ENCODE data around the gene FBH1.
"Not testable (repeated sequence)": the region's sequence is repeated elsewhere in the genome, so short reads cannot be mapped to it uniquely, and the experiment has no call there.

FBH1 gene

GRCh38 chr10:5942474-5942873 is 52.4 kb downstream of the FBH1 start:
- DNase-seq: no peak

- DNase-seq: no peak
These were observed 53.5 kb downstream of the FBH1 start for GRCh38 chr10:5943536-5943935.

GRCh38 chr10:5944389-5945189 is 54.5 kb downstream of the FBH1 start:
- DNase-seq: no peak

- DNase-seq: no peak
These were observed 55.1 kb downstream of the FBH1 start for GRCh38 chr10:5945190-5945509.

- DNase-seq: no peak
These were observed 55.7 kb downstream of the FBH1 start for GRCh38 chr10:5945561-5946418.

- not testable (repeated sequence) for DNase-seq
These were observed 56.4 kb downstream of the FBH1 start for GRCh38 chr10:5946419-5946775.

- no peak for DNase-seq
These were observed 56.7 kb downstream of the FBH1 start for GRCh38 chr10:5946786-5947185.

- no peak for DNase-seq
These were observed 57.6 kb downstream of the FBH1 start for GRCh38 chr10:5947471-5948207.

GRCh38 chr10:5948208-5948585 is 58.2 kb downstream of the FBH1 start:
- no peak for DNase-seq

GRCh38 chr10:5949009-5949759 is 59.1 kb downstream of the FBH1 start:
- DNase-seq: peak in 1 of 5 experiments; percentile 32

- DNase-seq: no peak
These were observed 61.2 kb downstream of the FBH1 start for GRCh38 chr10:5951167-5951711.

GRCh38 chr10:5951721-5952407 is 61.8 kb downstream of the FBH1 start:
- no peak for DNase-seq

- no peak for DNase-seq
These were observed 62.8 kb downstream of the FBH1 start for GRCh38 chr10:5952731-5953385.

- DNase-seq: no peak
These were observed 63.6 kb downstream of the FBH1 start for GRCh38 chr10:5953676-5954075.

- no peak for DNase-seq
These were observed 66.3 kb downstream of the FBH1 start for GRCh38 chr10:5956146-5956936.

GRCh38 chr10:5958077-5958476 is 68.0 kb downstream of the FBH1 start:
- DNase-seq: no peak

- DNase-seq: no peak
These were observed 68.6 kb downstream of the FBH1 start for GRCh38 chr10:5958675-5959074.

GRCh38 chr10:5959142-5959541 is 69.1 kb downstream of the FBH1 start:
- DNase-seq: no peak

GRCh38 chr10:5959581-5960069 is 69.6 kb downstream of the FBH1 start:
- no peak for DNase-seq
